ENCODE results near the gene B3GAT3. TPM values are rescaled to one million over a fixed set of nuclear protein-coding genes. Genes with fewer than 3 reads are reported as not detected.

Gene B3GAT3
- total RNA-seq, result 10 to 100 TPM; 58.9 to 67.1 TPM

GRCh38 chr11:62621567-62622470, at the start of gene B3GAT3:
Gene B3GAT3 (minus strand): TSS chr11:62621986. CDS start chr11:62621947, 39 bp downstream.
- no peaks in the 10 kb centered on the region for H3K9me3 Mint-ChIP-seq
- H3K36me3 Mint-ChIP-seq (ENCODE audit: low read depth), result peaks cover 43% of the 10 kb centered on the region
- POLR2A ChIA-PET, result interaction anchor here (0.9 to 5.4 kb wide), 29 partner anchors 10 to 653 kb away, joined by 3 to 70 read pairs (median 10); partner anchors contain the start of genes C11orf98, CSKMT, EEF1G and EML3
- H3K27ac Mint-ChIP-seq, result peak within 1 kb of the TSS; percentile 98
- peak within 1 kb of the TSS; percentile 87 for H3K4me3 Mint-ChIP-seq
- DNase-seq, result peak; percentile 97
- CTCF ChIA-PET, result interaction anchor here (0.6 to 3.2 kb wide), 14 partner anchors 10 to 197 kb away, joined by 3 to 16 read pairs (median 4); partner anchors contain the start of genes C11orf98, CSKMT, EML3 and LBHD1
- no peaks in the 10 kb centered on the region for H3K27me3 Mint-ChIP-seq
- H3K4me1 Mint-ChIP-seq, result peaks cover 29% of the 10 kb centered on the region

- peaks cover 53% of the 10 kb centered on the region for H3K36me3 Mint-ChIP-seq (ENCODE audit: low read depth)
- peak overlapping the region; percentile 91 for H3K4me3 Mint-ChIP-seq
- peak overlapping the region; percentile 91 for H3K27ac Mint-ChIP-seq
- DNase-seq, result no peak
- H3K27me3 Mint-ChIP-seq, result no peaks in the 10 kb centered on the region
- POLR2A ChIA-PET, result interaction anchor here (0.7 to 9.6 kb wide), 35 partner anchors 8 to 210 kb away, joined by 3 to 73 read pairs (median 8); partner anchors contain the start of genes B3GAT3, BSCL2, EEF1G and GANAB
- peaks cover 68% of the 10 kb centered on the region for H3K4me1 Mint-ChIP-seq
- H3K9me3 Mint-ChIP-seq, result no peaks in the 10 kb centered on the region
- CTCF ChIA-PET, result interaction anchor here (1.0 to 2.6 kb wide), 12 partner anchors 8 to 277 kb away, joined by 3 to 13 read pairs (median 4); partner anchors contain the start of genes EEF1G, SLC3A2 and TUT1
These were observed 49.4 kb upstream of the B3GAT3 start for GRCh38 chr11:62671236-62671607.

- ChIA-PET CTCF (no interaction called here), POLR2A (interaction anchor here (1.1 to 9.6 kb wide), 13 partner anchors 9 to 186 kb away, joined by 3 to 192 read pairs (median 32); partner anchors contain the start of genes BSCL2, EEF1G, GANAB and GNG3)
- Mint-ChIP-seq H3K27me3 (no peaks in the 10 kb centered on the region), H3K4me1 (peaks cover 66% of the 10 kb centered on the region), H3K9me3 (no peaks in the 10 kb centered on the region), H3K36me3 (ENCODE audit: low read depth) (peaks cover 57% of the 10 kb centered on the region), H3K4me3 (peak overlapping the region; percentile 91), H3K27ac (peak overlapping the region; percentile 91)
- no peak for DNase-seq
These were observed 47.8 kb upstream of the B3GAT3 start for GRCh38 chr11:62669420-62670161.

- peaks cover 58% of the 10 kb centered on the region for H3K36me3 Mint-ChIP-seq (ENCODE audit: low read depth)
- CTCF ChIA-PET, result interaction anchor here (0.5 to 1.5 kb wide), 6 partner anchors 12 to 243 kb away, joined by 3 to 6 read pairs (median 4); no protein-coding TSS in a partner anchor
These were observed 45.7 kb upstream of the B3GAT3 start for GRCh38 chr11:62667460-62667859.

GRCh38 chr11:62666259-62666926, 44.6 kb upstream of the B3GAT3 start:
- ChIA-PET POLR2A (interaction anchor here (0.6 to 9.6 kb wide), 34 partner anchors 8 to 1651 kb away, joined by 3 to 212 read pairs (median 10); partner anchors contain the start of genes B3GAT3, BSCL2, EEF1G and EML3), CTCF (interaction anchor here (0.7 to 2.8 kb wide), 4 partner anchors 11 to 75 kb away, joined by 3 to 16 read pairs (median 8); partner anchors contain the start of gene TUT1)
- peaks cover 57% of the 10 kb centered on the region for H3K36me3 Mint-ChIP-seq (ENCODE audit: low read depth)
- no peaks in the 10 kb centered on the region for H3K27me3 Mint-ChIP-seq
- DNase-seq, result peak; percentile 31
- peaks cover 61% of the 10 kb centered on the region for H3K4me1 Mint-ChIP-seq
- no peaks in the 10 kb centered on the region for H3K9me3 Mint-ChIP-seq
- H3K27ac Mint-ChIP-seq, result peak overlapping the region; percentile 88
- H3K4me3 Mint-ChIP-seq, result peak overlapping the region; percentile 93

More at GRCh38 chr11:62667460-62667859, 45.7 kb upstream of the B3GAT3 start:
- H3K27ac Mint-ChIP-seq, result peak overlapping the region; percentile 88
- POLR2A ChIA-PET, result interaction anchor here (0.7 to 9.6 kb wide), 21 partner anchors 11 to 1650 kb away, joined by 3 to 212 read pairs (median 6); partner anchors contain the start of genes B3GAT3, EEF1G, EML3 and GANAB
- no peaks in the 10 kb centered on the region for H3K9me3 Mint-ChIP-seq
- H3K4me3 Mint-ChIP-seq, result peak overlapping the region; percentile 93
- H3K27me3 Mint-ChIP-seq, result no peaks in the 10 kb centered on the region
- H3K4me1 Mint-ChIP-seq, result peaks cover 63% of the 10 kb centered on the region
- DNase-seq, result no peak

GRCh38 chr11:62665599-62666258, 43.9 kb upstream of the B3GAT3 start:
- Mint-ChIP-seq H3K36me3 (ENCODE audit: low read depth) (peaks cover 53% of the 10 kb centered on the region), H3K9me3 (no peaks in the 10 kb centered on the region), H3K4me3 (peak overlapping the region; percentile 93), H3K27me3 (no peaks in the 10 kb centered on the region), H3K4me1 (peaks cover 57% of the 10 kb centered on the region), H3K27ac (peak overlapping the region; percentile 88)
- POLR2A ChIA-PET, result interaction anchor here (0.6 to 9.6 kb wide), 58 partner anchors 8 to 329 kb away, joined by 3 to 212 read pairs (median 7); partner anchors contain the start of genes AHNAK, ASRGL1, B3GAT3 and BSCL2
- CTCF ChIA-PET, result interaction anchor here (0.5 to 2.8 kb wide), 25 partner anchors 9 to 241 kb away, joined by 3 to 16 read pairs (median 6); partner anchors contain the start of genes B3GAT3, EEF1G, INTS5 and ROM1
- peak; percentile 68 for DNase-seq

GRCh38 chr11:62665075-62665598, 43.4 kb upstream of the B3GAT3 start, which contains the start of the genes C11orf98 and CSKMT:
Gene C11orf98 (minus strand): TSS chr11:62665210. CDS start chr11:62665169, 41 bp downstream.
Gene CSKMT (plus strand): TSS chr11:62665312. CDS start chr11:62665880, 568 bp downstream.
- Mint-ChIP-seq H3K36me3 (ENCODE audit: low read depth) (peaks cover 51% of the 10 kb centered on the region), H3K4me3 (peak within 1 kb of the TSS; percentile 93), H3K4me1 (peaks cover 52% of the 10 kb centered on the region), H3K27me3 (no peaks in the 10 kb centered on the region), H3K9me3 (no peaks in the 10 kb centered on the region), H3K27ac (peak within 1 kb of the TSS; percentile 88)
- CTCF ChIA-PET, result interaction anchor here (0.5 to 2.8 kb wide), 27 partner anchors 8 to 263 kb away, joined by 3 to 16 read pairs (median 6); partner anchors contain the start of genes B3GAT3, EEF1G, INTS5 and ROM1
- DNase-seq, result peak; percentile 96
- POLR2A ChIA-PET, result interaction anchor here (0.7 to 9.6 kb wide), 66 partner anchors 9 to 328 kb away, joined by 3 to 212 read pairs (median 5); partner anchors contain the start of genes AHNAK, ASRGL1, B3GAT3 and BSCL2

GRCh38 chr11:62664405-62665074, 42.8 kb upstream of the B3GAT3 start:
- ChIA-PET CTCF (interaction anchor here (0.7 to 2.8 kb wide), 25 partner anchors 8 to 263 kb away, joined by 3 to 16 read pairs (median 6); partner anchors contain the start of genes B3GAT3, EEF1G, INTS5 and ROM1), POLR2A (interaction anchor here (0.6 to 9.6 kb wide), 66 partner anchors 7 to 327 kb away, joined by 3 to 212 read pairs (median 5); partner anchors contain the start of genes AHNAK, ASRGL1, B3GAT3 and BSCL2)
- Mint-ChIP-seq H3K36me3 (ENCODE audit: low read depth) (peaks cover 47% of the 10 kb centered on the region), H3K27me3 (no peaks in the 10 kb centered on the region), H3K9me3 (no peaks in the 10 kb centered on the region), H3K27ac (peak overlapping the region; percentile 88), H3K4me3 (peak overlapping the region; percentile 93), H3K4me1 (peaks cover 46% of the 10 kb centered on the region)
- DNase-seq, result peak; percentile 59

- H3K9me3 Mint-ChIP-seq, result no peaks in the 10 kb centered on the region
- H3K27me3 Mint-ChIP-seq, result no peaks in the 10 kb centered on the region
- DNase-seq, result no peak
- H3K27ac Mint-ChIP-seq, result no peak overlapping the region
- ChIA-PET CTCF (interaction anchor here (1.0 to 1.4 kb wide), 4 partner anchors 8 to 114 kb away, joined by 3 to 4 read pairs (median 3); partner anchors contain the start of genes C11orf98 and CSKMT), POLR2A (interaction anchor here (0.7 to 5.9 kb wide), 10 partner anchors 8 to 184 kb away, joined by 3 to 212 read pairs (median 4); partner anchors contain the start of genes C11orf98, CSKMT, EML3 and GANAB)
- no peak overlapping the region for H3K4me3 Mint-ChIP-seq
- peaks cover 19% of the 10 kb centered on the region for H3K4me1 Mint-ChIP-seq
- H3K36me3 Mint-ChIP-seq (ENCODE audit: low read depth), result peaks cover 8% of the 10 kb centered on the region
These were observed 35.1 kb upstream of the B3GAT3 start for GRCh38 chr11:62656796-62657429.

All from activated CD4-positive, alpha-beta memory T cell treated with anti-CD3 and anti-CD28 coated beads, Interleukin-2, amount 10 ng/mL, durations not matched to agents 7 days and 5 days (primary cell).